ENCODE data around the gene FHOD1.

GRCh38 chr16:67244387-67245185, 2.7 kb downstream of the FHOD1 start:
- TF ChIP-seq EP300 (IDR thresholded peaks at IDR 0.05) = no peak
- TF ChIP-seq CTCF (IDR thresholded peaks at IDR 0.05) = no peak
- no peak for TF ChIP-seq POLR2A (IDR thresholded peaks at IDR 0.05)
- no peak for TF ChIP-seq POLR2AphosphoS5 (IDR thresholded peaks at IDR 0.05)

Measured in gastroesophageal sphincter (tissue), 3 donors.